Measurements from ENCODE around the gene GNAZ.

GRCh38 chr22:23157560-23158515 is 87.5 kb downstream of the GNAZ start:
- TF ChIP-seq REST (IDR thresholded peaks at IDR 0.05) (no peak), CTCF (IDR thresholded peaks at IDR 0.05; ENCODE audit: low read depth, low read length, missing input control) (no peak), ATF3 (IDR thresholded peaks at IDR 0.05) (no peak), GABPA (IDR thresholded peaks at IDR 0.05 in 1 of 2, conservative IDR thresholded peaks at IDR 0.05 in 1 of 2) (no peak), HNF4G (IDR thresholded peaks at IDR 0.05) (no peak)
